Omental fat pad (tissue), 4 donors: ENCODE measurements around the gene PRR29. TPM values are rescaled to one million over a fixed set of nuclear protein-coding genes. Genes with fewer than 3 reads are reported as not detected.
"Not testable (repeated sequence)": the region's sequence is repeated elsewhere in the genome, so short reads cannot be mapped to it uniquely, and the experiment has no call there.

Experiments used
- ATAC-seq: fragments of 150-250 bp; one replicate; pipeline ENCODE4 v1.9.1; 2016; ENCODE audit warnings: mild to moderate bottlenecking, moderate library complexity; ENCODE audit not compliant: low FRiP score
- DNase-seq: peaks from one replicate; pipeline ENCODE4 v3.0.0-alpha.2; 2019; ENCODE audit warnings: low spot score
- total RNA-seq, 4 donors: library from RNA; depleted of rRNA; stranded (reverse); fragments of >200 nt; gene quantifications; one replicate each; pipeline ENCODE4 v1.1.0, GENCODE V29; 2016
- TF ChIP-seq, protein P1 (sequence below), 3 donors: fragments of 450-650 bp; IDR thresholded peaks; one replicate each; pipeline ENCODE4 v1.5.1; 2016 to 2017; ENCODE audit warnings: antibody characterized with exemption in 3 of 3, mild to moderate bottlenecking in 3 of 3, moderate library complexity in 2 of 3

The PRR29 gene
- total RNA-seq, 4 donors from 2014 or later, result 0.19 to 1.1 (median 0.55) TPM

DNA sequence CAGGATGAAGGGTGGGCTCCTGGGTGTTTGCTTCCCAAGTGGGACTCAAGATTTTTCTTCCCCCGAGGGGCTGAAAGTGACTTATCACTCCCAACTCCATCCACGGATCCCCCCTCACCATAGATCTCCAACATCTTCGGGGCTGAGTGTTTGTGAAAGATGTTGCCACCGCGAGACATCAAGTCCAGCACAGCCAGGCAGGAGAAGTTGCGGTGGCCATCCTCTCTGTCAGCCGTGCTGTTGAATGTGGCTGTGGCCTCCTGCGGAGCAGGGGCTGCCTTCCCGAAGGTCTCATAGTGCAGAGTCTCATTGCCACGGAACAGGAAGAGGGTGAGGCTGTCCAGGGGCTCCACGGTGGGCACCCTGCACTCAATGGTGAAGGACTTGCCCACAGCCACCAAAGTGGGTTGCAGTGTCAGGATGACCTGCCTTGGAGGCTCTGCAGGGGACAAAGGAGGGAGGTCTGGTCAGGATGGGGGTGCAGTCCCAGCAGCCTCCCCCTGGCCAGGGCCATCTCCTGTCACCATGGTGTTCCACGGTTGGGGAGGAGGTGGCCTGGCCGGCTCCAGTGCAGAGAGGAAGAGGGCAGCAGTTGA, 5.5 kb downstream of the PRR29 start:
- DNase-seq, result no peak
- TF ChIP-seq, protein P1, sequence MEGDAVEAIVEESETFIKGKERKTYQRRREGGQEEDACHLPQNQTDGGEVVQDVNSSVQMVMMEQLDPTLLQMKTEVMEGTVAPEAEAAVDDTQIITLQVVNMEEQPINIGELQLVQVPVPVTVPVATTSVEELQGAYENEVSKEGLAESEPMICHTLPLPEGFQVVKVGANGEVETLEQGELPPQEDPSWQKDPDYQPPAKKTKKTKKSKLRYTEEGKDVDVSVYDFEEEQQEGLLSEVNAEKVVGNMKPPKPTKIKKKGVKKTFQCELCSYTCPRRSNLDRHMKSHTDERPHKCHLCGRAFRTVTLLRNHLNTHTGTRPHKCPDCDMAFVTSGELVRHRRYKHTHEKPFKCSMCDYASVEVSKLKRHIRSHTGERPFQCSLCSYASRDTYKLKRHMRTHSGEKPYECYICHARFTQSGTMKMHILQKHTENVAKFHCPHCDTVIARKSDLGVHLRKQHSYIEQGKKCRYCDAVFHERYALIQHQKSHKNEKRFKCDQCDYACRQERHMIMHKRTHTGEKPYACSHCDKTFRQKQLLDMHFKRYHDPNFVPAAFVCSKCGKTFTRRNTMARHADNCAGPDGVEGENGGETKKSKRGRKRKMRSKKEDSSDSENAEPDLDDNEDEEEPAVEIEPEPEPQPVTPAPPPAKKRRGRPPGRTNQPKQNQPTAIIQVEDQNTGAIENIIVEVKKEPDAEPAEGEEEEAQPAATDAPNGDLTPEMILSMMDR (IDR thresholded peaks at IDR 0.05), result no peak
- no peak for ATAC-seq

DNA sequence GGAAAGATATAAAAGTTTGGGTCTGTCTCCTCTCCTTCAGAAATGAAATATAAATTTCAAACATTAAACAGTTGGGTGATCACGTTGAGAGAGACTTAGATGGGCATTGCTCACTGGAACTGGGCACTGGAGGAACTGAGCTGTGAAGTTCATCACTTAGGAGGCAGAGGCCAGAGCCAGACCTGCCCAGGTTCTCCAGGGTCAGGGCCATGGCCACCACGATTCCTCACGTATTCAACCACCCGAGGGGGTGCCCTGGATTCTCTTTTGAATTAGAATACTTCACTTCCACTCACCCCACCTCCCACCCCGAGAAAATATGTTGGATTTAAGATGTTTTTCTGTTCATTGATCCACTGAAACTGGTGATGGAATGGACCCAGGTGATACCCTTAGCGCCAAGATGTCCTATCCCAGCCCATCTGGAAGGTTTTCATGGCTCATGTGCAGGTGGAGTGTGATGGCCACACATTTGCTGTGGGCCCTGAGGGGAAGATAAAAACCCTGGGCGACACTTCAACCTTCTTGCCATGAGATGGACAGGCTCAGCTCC, 6.1 kb downstream of the PRR29 start:
- TF ChIP-seq, protein P1 (IDR thresholded peaks at IDR 0.05), result no peak
- ATAC-seq (no peak), DNase-seq (no peak)

DNA sequence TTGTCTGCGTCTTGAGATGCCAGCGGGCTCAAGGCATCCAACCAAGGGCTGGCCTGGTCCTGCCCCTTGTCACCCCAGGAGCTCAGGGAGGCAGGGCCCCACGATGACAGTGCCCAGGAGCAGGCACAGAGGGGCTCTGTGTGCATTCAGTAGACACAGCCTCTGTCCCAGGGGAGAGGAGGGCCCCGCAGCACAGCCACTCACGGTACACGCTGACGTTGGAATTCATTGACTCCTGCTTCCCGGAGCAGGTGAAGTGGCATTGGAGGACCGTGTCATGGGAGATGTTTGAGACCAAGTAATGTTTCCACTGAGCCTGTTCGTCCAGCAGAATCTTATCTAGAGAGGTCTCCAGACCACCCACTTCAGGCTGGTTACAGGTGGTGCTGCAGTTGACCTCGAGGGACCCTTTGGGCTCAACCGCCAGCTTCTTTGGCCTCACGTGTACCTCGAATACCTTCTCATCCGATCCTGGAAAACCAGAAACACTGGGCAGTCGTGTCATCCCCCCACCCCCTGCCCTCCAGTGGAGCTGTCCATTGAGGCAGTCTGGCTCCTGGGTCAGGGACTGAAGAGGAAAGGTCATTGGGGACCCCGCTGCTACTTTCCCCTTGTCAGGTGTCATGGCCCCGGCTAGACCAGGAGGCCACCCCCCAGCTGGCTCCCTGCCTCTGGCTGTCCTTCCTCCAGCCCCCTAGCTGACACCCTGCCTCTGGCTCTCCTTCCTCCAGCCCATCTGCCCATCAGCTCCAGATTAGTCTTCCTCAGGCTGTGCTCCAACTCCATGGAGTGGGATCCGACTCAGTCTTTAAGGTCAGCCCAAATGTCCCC, 7.0 kb downstream of the PRR29 start:
- TF ChIP-seq, protein P1 (IDR thresholded peaks at IDR 0.05), result no peak
- DNase-seq, result no peak
- no peak for ATAC-seq

DNA sequence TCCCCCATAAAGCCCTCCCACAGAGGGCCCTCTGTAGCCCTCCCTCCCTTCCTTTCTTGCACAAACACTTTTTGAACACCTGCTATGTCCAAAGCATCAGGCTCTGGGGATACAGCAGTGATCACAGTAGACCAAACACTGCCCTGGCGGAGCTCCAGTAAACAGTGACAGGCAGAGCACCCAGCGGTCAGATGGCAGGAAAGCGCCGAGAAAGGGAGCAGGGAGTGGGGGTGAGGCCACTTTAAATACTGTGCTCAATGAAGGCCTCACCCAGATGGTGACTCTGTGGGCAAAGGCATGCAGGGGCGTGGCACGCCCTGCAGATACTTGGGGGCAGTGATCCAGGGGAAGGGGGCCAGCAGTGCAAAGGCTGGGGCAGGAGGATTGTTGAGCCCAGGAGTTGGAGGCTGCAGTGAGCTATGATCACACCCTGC, 7.6 kb downstream of the PRR29 start:
- DNase-seq (no peak), ATAC-seq (no peak)
- TF ChIP-seq, protein P1 (IDR thresholded peaks at IDR 0.05), result no peak

DNA sequence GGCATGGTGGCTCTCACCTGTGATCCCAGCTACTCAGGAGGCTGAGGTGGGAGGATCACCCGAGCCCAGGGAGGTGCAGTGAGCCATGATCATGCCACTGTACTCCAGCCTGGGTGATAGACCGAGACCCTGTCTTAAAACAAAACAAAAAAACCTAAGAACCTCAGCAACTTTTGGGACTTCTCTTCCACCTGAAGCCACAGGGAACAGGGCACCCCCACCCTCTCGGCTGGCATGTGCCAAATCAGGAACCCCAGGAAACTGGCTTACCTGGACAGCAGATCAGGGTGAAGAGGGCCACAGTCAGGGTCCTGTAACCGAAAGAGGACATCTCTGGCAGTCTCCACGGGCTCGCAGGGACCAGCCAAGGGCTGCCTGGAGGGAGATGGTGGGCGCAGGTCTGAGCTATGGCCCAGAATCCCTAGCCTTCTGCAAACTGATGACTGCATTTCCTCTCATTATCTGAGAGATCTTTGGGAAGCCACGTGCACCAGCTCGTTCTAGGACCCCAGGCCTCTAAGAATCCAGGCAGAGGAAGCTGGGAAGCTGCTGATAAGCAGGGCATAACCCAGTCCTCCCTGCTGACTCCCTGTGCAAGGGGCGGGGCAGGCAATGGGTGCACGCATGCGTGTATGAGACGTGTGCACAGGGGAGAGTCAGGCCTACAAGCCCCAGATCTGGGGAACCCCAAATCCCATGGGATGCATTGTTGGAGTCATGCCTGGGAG, 8.4 kb downstream of the PRR29 start:
- no peak for DNase-seq
- peak; percentile 43 for ATAC-seq

DNA sequence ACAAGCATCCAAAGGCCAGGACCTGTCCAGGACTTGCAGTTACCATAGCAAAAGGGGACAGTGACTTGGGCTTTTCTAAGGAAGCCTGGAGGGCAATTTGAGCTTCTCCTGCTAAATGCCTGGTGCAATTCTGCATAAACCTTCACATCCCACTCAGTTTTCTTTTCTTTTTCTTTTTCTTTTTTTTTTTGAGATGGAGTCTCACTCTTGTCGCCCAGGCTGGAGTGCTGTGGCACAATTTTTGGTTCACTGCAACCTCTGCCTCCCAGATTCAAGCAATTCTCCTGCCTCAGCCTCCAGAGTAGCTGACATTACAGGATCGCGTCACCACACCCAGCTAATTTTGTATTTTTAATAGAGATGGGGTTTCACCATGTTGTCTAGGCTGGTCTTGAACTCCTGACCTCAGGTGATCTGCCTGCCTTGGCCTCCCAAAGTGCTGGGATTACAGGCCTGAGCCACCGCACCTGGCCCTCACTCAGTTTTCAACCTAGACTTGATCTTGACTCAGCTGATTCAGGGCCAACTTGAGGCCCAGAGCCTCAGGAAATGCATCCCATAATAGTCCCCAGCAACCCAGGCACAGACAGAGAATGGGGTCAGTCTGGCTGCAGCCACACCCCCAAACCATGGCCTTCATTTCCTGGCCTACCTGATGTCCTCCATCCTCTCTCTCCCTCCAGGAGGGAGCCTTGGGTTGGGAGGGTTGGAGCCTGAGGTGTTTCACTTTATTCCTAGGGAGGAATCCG, 9.1 kb downstream of the PRR29 start:
- not testable (repeated sequence) for ATAC-seq, DNase-seq

More for the DNA sequence above, 8.4 kb downstream of the PRR29 start:
- TF ChIP-seq, protein P1 (IDR thresholded peaks at IDR 0.05), result no peak
